ENCODE data around the gene GPA33. TPM values are rescaled to one million over a fixed set of nuclear protein-coding genes. Genes with fewer than 3 reads are reported as not detected.
A peak's percentile ranks its signal among the peaks of the same experiment; 100 is the strongest.

The GPA33 gene
- total RNA-seq, 2 donors from 2014 or later, result 1.5 TPM; not detected in 1

DNA sequence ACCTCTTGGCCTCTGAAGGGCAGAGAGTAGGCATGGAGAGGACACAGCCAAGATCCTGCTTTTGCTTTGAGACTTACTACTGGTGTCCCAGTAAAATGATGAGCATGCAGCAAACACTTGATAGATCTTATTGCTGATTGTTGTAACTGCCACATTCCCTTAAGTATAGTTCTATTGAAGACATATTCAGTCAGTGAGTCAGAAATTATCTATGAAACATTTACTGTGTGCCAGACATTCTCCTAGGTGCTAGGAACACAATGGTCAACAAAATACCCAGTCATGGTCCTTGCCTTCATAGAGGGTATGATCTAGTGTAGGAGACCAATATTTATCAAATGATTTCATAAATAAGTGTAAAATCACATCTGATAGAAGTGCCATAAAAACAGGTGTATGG lies 17.3 kb upstream of the GPA33 start:
- H3K4me3 ChIP-seq, result no peak overlapping the region
- no peak for DNase-seq (ENCODE audit: low spot score)
- peaks cover 9% of the 10 kb centered on the region for H3K36me3 ChIP-seq
- no peaks in the 10 kb centered on the region for H3K27me3 ChIP-seq
- peak overlapping the region; percentile 46 to 70 for H3K27ac ChIP-seq
- no peaks in the 10 kb centered on the region for H3K9me3 ChIP-seq
- H3K4me1 ChIP-seq, result peaks cover 0 to 17% of the 10 kb centered on the region in 2 donors
- TF ChIP-seq, protein P1, sequence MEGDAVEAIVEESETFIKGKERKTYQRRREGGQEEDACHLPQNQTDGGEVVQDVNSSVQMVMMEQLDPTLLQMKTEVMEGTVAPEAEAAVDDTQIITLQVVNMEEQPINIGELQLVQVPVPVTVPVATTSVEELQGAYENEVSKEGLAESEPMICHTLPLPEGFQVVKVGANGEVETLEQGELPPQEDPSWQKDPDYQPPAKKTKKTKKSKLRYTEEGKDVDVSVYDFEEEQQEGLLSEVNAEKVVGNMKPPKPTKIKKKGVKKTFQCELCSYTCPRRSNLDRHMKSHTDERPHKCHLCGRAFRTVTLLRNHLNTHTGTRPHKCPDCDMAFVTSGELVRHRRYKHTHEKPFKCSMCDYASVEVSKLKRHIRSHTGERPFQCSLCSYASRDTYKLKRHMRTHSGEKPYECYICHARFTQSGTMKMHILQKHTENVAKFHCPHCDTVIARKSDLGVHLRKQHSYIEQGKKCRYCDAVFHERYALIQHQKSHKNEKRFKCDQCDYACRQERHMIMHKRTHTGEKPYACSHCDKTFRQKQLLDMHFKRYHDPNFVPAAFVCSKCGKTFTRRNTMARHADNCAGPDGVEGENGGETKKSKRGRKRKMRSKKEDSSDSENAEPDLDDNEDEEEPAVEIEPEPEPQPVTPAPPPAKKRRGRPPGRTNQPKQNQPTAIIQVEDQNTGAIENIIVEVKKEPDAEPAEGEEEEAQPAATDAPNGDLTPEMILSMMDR (IDR thresholded peaks at IDR 0.05), result no peak

DNA sequence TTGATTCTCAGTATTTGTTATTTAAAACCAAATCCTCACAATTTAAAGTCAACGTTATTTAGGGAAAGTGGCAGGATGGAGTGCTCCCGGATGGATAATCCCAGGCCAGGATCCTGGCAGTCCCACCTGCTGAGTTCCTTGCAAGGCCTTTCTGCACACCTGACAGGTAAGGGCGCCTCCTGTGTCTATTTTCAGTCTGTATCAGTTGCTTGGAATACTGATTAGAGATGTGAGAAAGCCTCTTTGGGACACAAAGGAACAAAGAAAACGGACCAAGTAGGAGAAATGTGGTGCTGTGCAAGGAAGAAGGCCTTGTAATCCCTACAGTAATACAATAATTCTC lies 15.9 kb upstream of the GPA33 start:
- H3K27me3 ChIP-seq, result no peaks in the 10 kb centered on the region
- TF ChIP-seq, protein P1 (IDR thresholded peaks at IDR 0.05), result no peak
- H3K27ac ChIP-seq, result peak overlapping the region; percentile 39 to 70
- H3K9me3 ChIP-seq, result no peaks in the 10 kb centered on the region
- H3K4me3 ChIP-seq, result no peak overlapping the region
- peaks cover 0 to 17% of the 10 kb centered on the region in 2 donors for H3K4me1 ChIP-seq
- H3K36me3 ChIP-seq, result peaks cover 10% of the 10 kb centered on the region
- no peak for DNase-seq (ENCODE audit: low spot score)

DNA sequence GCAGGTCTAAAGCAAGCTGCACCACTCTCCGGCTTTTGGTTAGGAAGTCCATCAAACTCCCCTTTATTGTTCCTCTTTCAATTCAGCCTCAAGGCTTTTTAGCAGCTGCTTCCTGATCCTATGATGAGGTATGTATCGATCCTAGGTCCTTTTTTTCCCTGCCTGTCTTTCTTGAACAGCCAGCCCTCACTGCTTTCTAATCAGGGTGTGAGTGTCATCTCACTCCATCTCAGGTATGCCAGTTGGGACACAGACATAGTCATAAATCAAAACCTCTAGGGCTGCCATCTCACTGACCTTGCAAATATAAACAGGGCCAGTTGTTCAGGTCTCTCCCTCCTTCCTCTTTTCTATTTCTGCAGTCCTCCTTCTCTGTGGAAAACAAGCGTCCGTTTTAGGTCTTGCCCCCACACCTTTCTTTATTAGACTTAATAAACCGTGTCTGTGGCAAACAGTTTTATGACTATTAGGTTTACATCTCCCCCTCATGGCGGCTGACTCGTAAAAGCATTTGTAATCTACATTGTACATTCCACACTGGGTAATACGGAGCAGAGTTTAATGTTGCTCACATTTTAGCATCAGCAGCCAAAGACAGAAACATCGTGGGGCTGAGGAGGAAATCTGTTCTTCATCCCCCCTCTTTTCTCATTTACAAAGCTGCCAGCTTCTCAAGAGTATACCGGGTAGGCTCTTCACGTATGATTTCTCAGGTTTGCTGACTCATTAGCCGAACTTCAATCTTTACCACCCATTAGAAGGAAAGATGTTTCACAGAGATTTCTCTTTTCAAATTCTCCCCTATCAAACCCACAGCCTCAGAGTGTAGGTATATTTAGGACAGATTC lies 15.3 kb upstream of the GPA33 start:
- Histone ChIP-seq H3K9me3 (no peaks in the 10 kb centered on the region), H3K4me1 (peaks cover 0 to 17% of the 10 kb centered on the region in 2 donors), H3K4me3 (no peak overlapping the region), H3K27ac (peak overlapping the region; percentile 39 to 70), H3K27me3 (no peaks in the 10 kb centered on the region), H3K36me3 (peaks cover 15% of the 10 kb centered on the region)
- TF ChIP-seq, protein P1 (IDR thresholded peaks at IDR 0.05), result no peak
- no peak for DNase-seq (ENCODE audit: low spot score)

DNA sequence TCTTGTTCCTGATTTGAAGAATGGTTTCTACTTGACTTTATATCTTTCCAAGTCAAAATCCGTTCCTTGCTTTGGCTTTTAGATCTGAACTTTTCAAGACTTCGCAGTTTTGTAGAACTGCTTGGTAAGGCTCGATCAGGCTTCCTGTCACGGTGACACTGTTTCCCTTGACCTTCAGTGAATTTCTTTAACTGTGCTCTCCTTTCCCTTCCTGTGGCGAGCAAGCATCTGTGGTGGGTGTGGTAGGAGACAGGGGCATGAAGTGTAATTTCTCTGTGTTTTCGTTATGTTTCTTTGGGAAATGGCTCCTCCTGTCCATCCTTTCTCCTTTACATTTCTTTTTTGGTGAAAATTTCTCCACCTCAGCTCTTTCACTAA lies 14.1 kb upstream of the GPA33 start:
- Histone ChIP-seq H3K27ac (peak overlapping the region in 1 of 2 donors; percentile 32), H3K27me3 (no peaks in the 10 kb centered on the region), H3K4me1 (peaks cover 0 to 13% of the 10 kb centered on the region in 2 donors), H3K9me3 (no peaks in the 10 kb centered on the region), H3K4me3 (no peak overlapping the region), H3K36me3 (peaks cover 27% of the 10 kb centered on the region)
- DNase-seq (ENCODE audit: low spot score), result no peak
- TF ChIP-seq, protein P1 (IDR thresholded peaks at IDR 0.05), result no peak

DNA sequence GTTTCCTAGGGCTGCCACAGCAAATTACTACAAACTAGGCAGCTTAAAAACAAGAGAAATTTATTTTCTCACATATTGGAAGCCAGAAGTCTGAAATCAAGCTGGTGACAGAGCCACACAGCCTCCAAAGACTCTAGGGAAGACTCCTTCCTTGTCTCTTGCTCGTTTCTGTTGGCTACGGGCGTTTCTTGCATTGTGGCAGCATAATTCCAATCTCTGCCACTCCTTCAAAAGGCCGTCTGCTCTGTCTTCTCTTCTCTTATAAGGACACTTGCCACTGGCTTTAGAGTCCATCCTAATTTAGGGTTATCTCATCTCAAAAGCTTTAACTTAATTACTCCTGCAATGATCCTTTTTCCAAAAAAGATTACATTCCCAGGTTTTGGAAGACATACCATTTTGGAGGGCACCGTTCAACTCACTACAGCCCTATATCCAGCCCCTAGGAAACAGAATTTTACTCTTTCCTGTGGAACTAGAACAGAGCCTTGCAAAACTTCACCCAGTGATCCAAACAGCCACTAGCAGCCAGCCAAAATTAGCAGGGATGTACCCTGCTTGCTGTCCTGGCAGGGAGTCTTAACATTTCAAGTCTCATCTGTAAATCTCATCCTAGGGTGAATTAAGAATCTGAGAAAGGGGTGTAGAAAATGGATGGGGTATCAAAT lies 12.9 kb upstream of the GPA33 start:
- TF ChIP-seq, protein P1 (IDR thresholded peaks at IDR 0.05), result no peak
- Histone ChIP-seq H3K27ac (peak overlapping the region in 1 of 2 donors; percentile 32), H3K27me3 (no peaks in the 10 kb centered on the region), H3K9me3 (no peaks in the 10 kb centered on the region), H3K36me3 (peaks cover 34% of the 10 kb centered on the region), H3K4me3 (no peak overlapping the region), H3K4me1 (peaks cover 0 to 4% of the 10 kb centered on the region in 2 donors)
- DNase-seq (ENCODE audit: low spot score), result no peak
